Limb (tissue), 2 donors: ENCODE data around the gene MTX3.
A peak's percentile ranks its signal among the peaks of the same experiment; 100 is the strongest.

Experiments used
- DNase-seq, 2 donors: peaks; one replicate each; pipeline ENCODE4 v3.0.0-alpha.2; 2016; ENCODE audit errors: extremely low spot score in 2 of 2

MTX3 gene

DNA sequence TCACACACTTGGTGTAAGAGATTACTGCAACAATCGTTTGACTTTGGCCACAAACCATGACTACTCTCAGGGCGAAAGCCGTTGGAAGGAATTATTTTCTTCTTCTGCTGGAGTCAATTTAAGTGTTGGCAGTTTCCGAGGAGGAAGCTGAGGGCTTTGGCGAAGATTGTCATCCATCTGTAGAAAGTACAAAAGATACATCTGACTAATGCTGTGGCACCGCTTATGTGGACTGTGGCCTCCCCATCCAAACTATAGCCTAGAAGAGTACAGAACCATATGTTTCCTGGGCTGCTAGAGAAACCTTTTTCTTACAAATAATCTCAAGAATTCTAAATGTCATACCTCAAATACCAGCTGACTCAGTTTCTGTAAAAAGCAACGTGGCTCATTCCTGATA is 7.4 kb downstream of the MTX3 start:
- no peak for DNase-seq

GRCh38 chr5:79982136-79982535 is 8.9 kb downstream of the MTX3 start:
- DNase-seq: no peak

- no peak for DNase-seq
Measured at GRCh38 chr5:79976759-79977515, 14.1 kb downstream of the MTX3 start.

- no peak for DNase-seq
Measured at GRCh38 chr5:79975422-79975821, 15.6 kb downstream of the MTX3 start.

- no peak for DNase-seq
Measured at GRCh38 chr5:79974886-79975285, 16.2 kb downstream of the MTX3 start.

DNA sequence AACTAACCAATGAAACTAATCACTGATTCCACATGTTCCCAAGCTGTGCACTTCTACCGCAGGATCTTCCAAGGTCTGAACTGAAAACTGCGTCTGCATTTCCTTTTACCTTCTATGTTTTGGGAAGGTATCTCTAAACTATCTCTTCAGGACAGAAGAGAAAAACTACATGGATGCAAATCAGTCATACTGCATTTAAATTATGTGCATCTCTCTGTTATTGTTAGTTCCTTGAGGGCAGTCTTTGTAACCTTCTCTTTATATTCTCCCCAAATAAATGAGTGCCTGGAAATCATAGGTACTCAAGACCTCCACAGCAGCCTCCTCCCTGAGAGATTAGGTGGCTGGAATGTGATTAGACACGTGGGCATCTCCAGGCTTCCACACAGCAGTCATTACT is 17.1 kb downstream of the MTX3 start:
- no peak for DNase-seq

GRCh38 chr5:79973511-79973910 is 17.6 kb downstream of the MTX3 start:
- DNase-seq: no peak

GRCh38 chr5:79971156-79971555 is 19.9 kb downstream of the MTX3 start:
- peak in 1 of 2 donors; percentile 20 for DNase-seq

- DNase-seq: no peak
Measured at GRCh38 chr5:79966448-79966847, 24.6 kb downstream of the MTX3 start.

- DNase-seq: no peak
Measured at GRCh38 chr5:79964136-79964535, 26.9 kb downstream of the MTX3 start.

DNA sequence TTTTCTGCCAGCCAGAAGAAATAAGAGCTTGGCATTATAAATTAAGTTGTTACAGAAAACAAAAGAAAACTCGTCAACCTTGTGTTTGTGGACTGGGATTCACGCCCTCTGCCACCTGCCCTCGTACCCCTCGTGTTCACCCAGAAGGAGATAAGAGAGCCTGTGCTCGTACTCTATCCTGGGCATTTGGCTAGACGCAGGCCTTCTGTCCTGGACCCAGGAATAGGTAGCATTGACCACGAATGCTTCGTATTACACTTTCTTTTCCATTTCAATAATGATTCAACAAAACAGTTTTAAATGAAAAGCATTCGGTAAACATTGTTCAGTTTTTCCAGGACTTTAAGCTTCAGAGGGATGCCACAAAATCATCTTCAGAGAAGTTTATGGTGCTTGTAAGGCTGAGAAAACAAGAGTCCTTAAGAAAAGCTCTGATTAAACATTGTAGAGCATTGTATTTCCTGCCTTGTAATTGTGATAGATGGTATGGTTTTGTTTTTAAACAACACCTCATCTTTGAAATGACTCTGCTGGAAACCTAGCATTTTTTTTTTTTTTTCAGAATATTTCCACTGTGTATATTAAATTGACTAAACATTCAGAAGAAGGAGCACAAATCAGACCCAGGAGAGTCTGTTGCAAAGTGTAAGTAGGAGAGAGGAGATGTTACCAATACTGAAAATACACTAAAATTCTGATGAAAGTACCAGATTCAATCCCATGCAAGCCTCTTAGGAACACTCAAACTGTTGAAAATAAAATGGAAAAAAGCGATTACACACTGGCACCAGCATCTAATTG is 27.6 kb downstream of the MTX3 start:
- peak in 1 of 2 donors; percentile 20 for DNase-seq

DNA sequence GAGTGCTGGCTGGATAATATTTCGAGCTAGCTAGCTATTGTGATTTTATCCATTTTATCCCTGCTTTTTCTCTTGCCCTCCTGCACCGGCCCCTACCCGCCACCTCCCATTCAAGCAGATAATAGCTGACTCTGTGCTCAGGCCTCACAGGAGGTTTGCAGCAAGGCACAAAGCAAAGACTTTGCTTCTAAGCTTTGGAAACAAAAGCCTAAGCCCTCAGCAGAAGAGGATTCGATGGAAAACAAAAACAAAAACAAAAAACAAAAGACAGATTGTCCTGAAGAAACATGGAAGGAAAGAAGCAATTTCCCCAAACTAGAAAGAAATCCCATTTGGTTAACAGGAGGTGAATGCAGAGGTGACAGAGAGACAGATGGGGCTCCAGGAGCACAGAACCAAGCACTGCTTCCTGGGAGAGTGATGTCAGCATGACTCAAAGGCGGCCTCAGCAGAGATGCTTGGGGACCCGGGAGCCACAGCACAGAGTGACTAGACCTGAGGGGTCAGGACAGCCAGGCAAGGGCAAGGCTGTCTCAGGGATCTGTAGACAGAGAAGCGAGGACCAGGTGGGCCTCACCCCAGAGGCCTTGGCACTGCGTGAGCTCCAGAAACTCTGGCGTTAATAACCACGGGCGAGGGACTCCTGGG is 28.4 kb downstream of the MTX3 start:
- DNase-seq: no peak

- DNase-seq: no peak
Measured at GRCh38 chr5:79961716-79962574, 29.1 kb downstream of the MTX3 start.

- no peak for DNase-seq
Measured at GRCh38 chr5:79959407-79959806, 31.7 kb downstream of the MTX3 start.

GRCh38 chr5:79955941-79956670 is 35.0 kb downstream of the MTX3 start:
- DNase-seq: peak in 1 of 2 donors; percentile 23

- no peak for DNase-seq
Measured at GRCh38 chr5:79955356-79955895, 35.6 kb downstream of the MTX3 start.

DNA sequence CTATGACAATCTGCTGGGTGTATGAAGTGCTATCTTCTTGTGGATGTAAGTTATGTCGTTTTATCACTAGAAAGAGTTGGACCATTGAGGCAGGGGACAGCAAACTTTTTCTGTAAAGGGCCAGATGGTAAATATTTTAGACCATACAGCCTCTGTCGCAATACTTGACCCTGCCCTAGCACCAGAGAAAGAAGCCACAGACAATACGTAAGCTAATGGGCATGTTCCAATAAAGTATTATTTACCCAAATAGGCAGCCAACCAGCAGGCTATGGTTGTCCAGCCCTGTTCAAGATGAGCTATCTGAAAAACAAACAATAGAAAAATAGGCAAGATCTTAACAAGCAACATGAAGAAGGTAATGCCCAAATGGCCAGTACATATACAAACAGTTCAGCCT is 36.4 kb downstream of the MTX3 start:
- no peak for DNase-seq

DNA sequence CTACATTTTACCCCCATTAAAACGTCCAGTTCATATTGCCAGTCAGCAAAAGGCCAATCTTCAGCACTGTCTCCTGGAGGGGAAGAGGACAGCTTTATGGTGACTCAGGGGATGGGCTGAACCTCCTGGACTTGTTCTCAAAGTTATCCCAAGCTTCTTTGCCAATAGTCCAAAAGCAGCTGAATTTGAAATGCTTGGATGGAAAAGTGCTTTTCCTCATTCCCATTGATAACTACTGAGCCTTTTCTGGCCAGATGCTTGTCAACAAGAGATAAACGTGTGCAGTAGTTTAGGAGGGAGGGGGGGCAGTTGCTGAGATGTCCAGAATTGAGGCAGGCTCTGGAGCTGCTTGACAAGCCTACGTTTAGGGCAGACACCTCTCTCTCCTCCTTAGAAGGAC is 43.5 kb downstream of the MTX3 start:
- DNase-seq: no peak

DNA sequence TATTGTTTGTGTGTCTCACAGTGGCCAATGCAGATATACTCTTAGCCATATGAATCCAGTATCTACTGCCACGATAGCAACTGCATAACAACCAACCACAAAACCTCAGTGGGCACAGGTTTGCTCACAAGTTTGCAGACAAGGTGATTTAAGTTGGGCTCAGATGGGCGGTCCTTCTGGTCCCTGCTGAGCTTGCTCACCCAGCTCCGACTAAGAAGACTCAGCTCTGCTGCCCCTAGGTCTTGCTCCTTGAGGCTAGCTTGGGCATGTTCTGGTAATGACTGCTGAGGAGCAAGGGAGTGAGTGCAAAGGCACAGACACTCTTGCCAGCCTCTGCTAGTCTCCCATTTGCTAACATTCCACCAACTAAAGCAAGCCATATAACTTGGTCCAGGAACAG is 52.6 kb downstream of the MTX3 start:
- DNase-seq: no peak

DNA sequence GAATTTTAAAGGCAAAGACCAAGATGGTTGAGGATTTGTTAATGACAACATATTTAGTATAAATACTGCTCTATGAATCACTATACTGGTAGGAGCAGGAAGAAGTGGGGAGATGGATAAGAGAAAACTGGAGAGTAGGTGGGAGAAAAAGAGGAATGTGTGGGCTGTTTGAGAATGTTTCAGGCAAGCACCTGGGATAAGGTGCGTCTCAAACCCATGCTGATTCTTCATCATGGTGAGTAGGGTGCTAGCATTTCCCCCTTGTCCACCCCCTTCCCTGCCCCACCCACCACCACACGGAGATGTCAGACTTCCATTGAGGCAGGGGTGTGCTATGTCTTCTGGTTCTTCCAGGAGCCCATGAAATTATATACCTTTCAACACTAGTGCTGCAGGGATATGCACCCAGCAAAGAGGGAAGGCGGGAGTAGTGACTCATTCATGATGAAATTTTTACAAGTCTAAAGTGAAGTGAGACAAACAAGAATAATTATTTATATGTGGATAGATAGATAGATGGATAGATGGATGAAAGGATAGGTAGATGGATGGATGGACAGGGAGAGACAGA is 54.3 kb downstream of the MTX3 start:
- DNase-seq: no peak
